ENCODE measurements around the gene PRR3. TPM values are rescaled to one million over a fixed set of nuclear protein-coding genes. Genes with fewer than 3 reads are reported as not detected.

PRR3 gene
- total and polyA plus RNA-seq, 4 donors, result 2.1 to 3.2 (median 2.4) TPM

GRCh38 chr6:30507849-30508827 is 49.0 kb upstream of the PRR3 start:
- DNase-seq (ENCODE audit: low spot score), result no peak
- Histone ChIP-seq H3K36me3 (ENCODE audit: control insufficient read depth in 4 of 4, insufficient read depth in 3 of 4, low read depth in 1 of 4, low read length in 3 of 4) (no peaks in the 10 kb centered on the region), H3K4me1 (ENCODE audit: control insufficient read depth in 4 of 4, insufficient read depth in 4 of 4, low read length in 3 of 4) (no peaks in the 10 kb centered on the region), H3K27me3 (ENCODE audit: control insufficient read depth in 4 of 4, insufficient read depth in 4 of 4, low read length in 3 of 4) (no peaks in the 10 kb centered on the region), H3K4me3 (ENCODE audit: low read depth in 1 of 3, low read length in 3 of 3) (no peak overlapping the region), H3K27ac (ENCODE audit: low read depth in 1 of 2, low read length in 2 of 2) (peak overlapping the region in 1 of 2 donors; percentile 64), H3K9ac (ENCODE audit: low read depth in 1 of 2, low read length in 2 of 2) (no peak overlapping the region), H3K9me3 (ENCODE audit: control insufficient read depth in 4 of 4, low read length in 3 of 4) (no peaks in the 10 kb centered on the region)
- WGBS, result 90% methylated on average over 5 of the region's 5 CpGs
- TF ChIP-seq MAX (IDR thresholded peaks at IDR 0.05) (no peak), GABPA (IDR thresholded peaks at IDR 0.05 in 1 of 2, conservative IDR thresholded peaks at IDR 0.05 in 1 of 2) (no peak), FOXA1 (IDR thresholded peaks at IDR 0.05) (no peak), TAF1 (conservative IDR thresholded peaks at IDR 0.05) (no peak), ATF3 (IDR thresholded peaks at IDR 0.05) (no peak), HNF4G (IDR thresholded peaks at IDR 0.05) (no peak)

GRCh38 chr6:30508890-30509736 is 48.0 kb upstream of the PRR3 start:
- Histone ChIP-seq H3K27ac (ENCODE audit: low read depth in 1 of 2, low read length in 2 of 2) (peak overlapping the region; percentile 53 to 64), H3K27me3 (ENCODE audit: control insufficient read depth in 4 of 4, insufficient read depth in 4 of 4, low read length in 3 of 4) (no peaks in the 10 kb centered on the region), H3K4me3 (ENCODE audit: low read depth in 1 of 3, low read length in 3 of 3) (no peak overlapping the region), H3K4me1 (ENCODE audit: control insufficient read depth in 4 of 4, insufficient read depth in 4 of 4, low read length in 3 of 4) (no peaks in the 10 kb centered on the region), H3K9me3 (ENCODE audit: control insufficient read depth in 4 of 4, low read length in 3 of 4) (no peaks in the 10 kb centered on the region), H3K9ac (ENCODE audit: low read depth in 1 of 2, low read length in 2 of 2) (no peak overlapping the region), H3K36me3 (ENCODE audit: control insufficient read depth in 4 of 4, insufficient read depth in 3 of 4, low read depth in 1 of 4, low read length in 3 of 4) (no peaks in the 10 kb centered on the region)
- DNase-seq (ENCODE audit: low spot score), result no peak
- TF ChIP-seq GABPA (IDR thresholded peaks at IDR 0.05 in 1 of 2, conservative IDR thresholded peaks at IDR 0.05 in 1 of 2), result peak in 1 of 2 donors; percentile 17
- TF ChIP-seq HNF4A (conservative IDR thresholded peaks at IDR 0.05), result no peak
- 39% methylated on average over 5 of the region's 5 CpGs for WGBS

- H3K4me3 ChIP-seq (ENCODE audit: low read depth in 1 of 3, low read length in 3 of 3), result no peak overlapping the region
- H3K27me3 ChIP-seq (ENCODE audit: control insufficient read depth in 4 of 4, insufficient read depth in 4 of 4, low read length in 3 of 4), result no peaks in the 10 kb centered on the region
- H3K9ac ChIP-seq (ENCODE audit: low read depth in 1 of 2, low read length in 2 of 2), result no peak overlapping the region
- WGBS, result 88% methylated on average over 10 of the region's 10 CpGs
- H3K9me3 ChIP-seq (ENCODE audit: control insufficient read depth in 4 of 4, low read length in 3 of 4), result no peaks in the 10 kb centered on the region
- no peak for DNase-seq (ENCODE audit: low spot score)
- no peak overlapping the region for H3K27ac ChIP-seq (ENCODE audit: low read depth in 1 of 2, low read length in 2 of 2)
- no peaks in the 10 kb centered on the region for H3K4me1 ChIP-seq (ENCODE audit: control insufficient read depth in 4 of 4, insufficient read depth in 4 of 4, low read length in 3 of 4)
- H3K36me3 ChIP-seq (ENCODE audit: control insufficient read depth in 4 of 4, insufficient read depth in 3 of 4, low read depth in 1 of 4, low read length in 3 of 4), result no peaks in the 10 kb centered on the region
- no peak for TF ChIP-seq SP1 (IDR thresholded peaks at IDR 0.05)
- no peak for TF ChIP-seq HNF4G (IDR thresholded peaks at IDR 0.05)
- TF ChIP-seq FOXA2 (IDR thresholded peaks at IDR 0.05), result no peak
- no peak for TF ChIP-seq ATF3 (IDR thresholded peaks at IDR 0.05)
- no peak for TF ChIP-seq YY1 (IDR thresholded peaks at IDR 0.05)
- TF ChIP-seq FOXA1 (IDR thresholded peaks at IDR 0.05), result no peak
- TF ChIP-seq EGR1 (IDR thresholded peaks at IDR 0.05; ENCODE audit: low read depth in 2 of 2), result no peak
- no peak for TF ChIP-seq CTCF (IDR thresholded peaks at IDR 0.05; ENCODE audit: low read depth, low read length, missing input control)
- TF ChIP-seq ZBTB33 (IDR thresholded peaks at IDR 0.05), result no peak
- TF ChIP-seq TAF1 (conservative IDR thresholded peaks at IDR 0.05), result no peak
- no peak for TF ChIP-seq NR2F2 (IDR thresholded peaks at IDR 0.05)
- TF ChIP-seq RXRA (IDR thresholded peaks at IDR 0.05), result no peak
- TF ChIP-seq HNF4A (conservative IDR thresholded peaks at IDR 0.05), result no peak
Measured at GRCh38 chr6:30510419-30511168, 46.5 kb upstream of the PRR3 start.
